Brain microvascular endothelial cell (primary cell): ENCODE measurements around the gene EHD1.

Source experiments
- DNase-seq: peaks from one replicate; pipeline ENCODE4 v3.0.0-alpha.2; 2020
- H3K27ac ChIP-seq: fragments of 250-450 bp; sonication (Bioruptor Pico); 2 replicates; pipeline ENCODE4 v1.5.1; 2020; ENCODE audit warnings: mild to moderate bottlenecking, moderate library complexity
- H3K27me3 ChIP-seq: fragments of 250-450 bp; sonication (Bioruptor Pico); replicated peaks from 2 replicates; pipeline ENCODE4 v1.5.1; 2020; ENCODE audit warnings: mild to moderate bottlenecking
- H3K36me3 ChIP-seq: fragments of 250-450 bp; sonication (Bioruptor Pico); replicated peaks from 2 replicates; pipeline ENCODE4 v1.5.1; 2020; ENCODE audit warnings: mild to moderate bottlenecking
- H3K4me3 ChIP-seq: 2 replicates; pipeline ENCODE4 v1.5.1; 2011; ENCODE audit warnings: low read depth, mild to moderate bottlenecking, control low read depth, low read length, moderate library complexity
- CTCF ChIP-seq: IDR thresholded peaks from 2 replicates; pipeline ENCODE4 v1.5.1; 2011; ENCODE audit warnings: low read depth, mild to moderate bottlenecking, moderate library complexity, low read length, control low read depth, inconsistent platforms; ENCODE audit errors: missing control alignments
- in situ Hi-C: cut with HindIII; loops from 2 replicates; pipeline ENCODE4 v1.10.0; 2017; ENCODE audit warnings: low sequenced_read_pairs, low pct_ligation_motif_present

EHD1 gene

GRCh38 chr11:64878494-64879243, at the start of gene EHD1:
TSS of gene EHD1 (minus strand) at chr11:64878621. CDS start at chr11:64878464, 157 bp downstream.
- DNase-seq: peak; percentile 95
- Histone ChIP-seq H3K27me3 (no peaks in the 10 kb centered on the region), H3K36me3 (peaks cover 5% of the 10 kb centered on the region), H3K4me3 (peak within 1 kb of the TSS; percentile 97), H3K27ac (peak within 1 kb of the TSS; percentile 78)
- in situ Hi-C loops: no loop called here
- TF ChIP-seq CTCF: peak; percentile 63

- no peak for TF ChIP-seq CTCF
- in situ Hi-C loops: no loop called here
Observed at GRCh38 chr11:64926689-64927088, 48.3 kb upstream of the EHD1 start.

DNA sequence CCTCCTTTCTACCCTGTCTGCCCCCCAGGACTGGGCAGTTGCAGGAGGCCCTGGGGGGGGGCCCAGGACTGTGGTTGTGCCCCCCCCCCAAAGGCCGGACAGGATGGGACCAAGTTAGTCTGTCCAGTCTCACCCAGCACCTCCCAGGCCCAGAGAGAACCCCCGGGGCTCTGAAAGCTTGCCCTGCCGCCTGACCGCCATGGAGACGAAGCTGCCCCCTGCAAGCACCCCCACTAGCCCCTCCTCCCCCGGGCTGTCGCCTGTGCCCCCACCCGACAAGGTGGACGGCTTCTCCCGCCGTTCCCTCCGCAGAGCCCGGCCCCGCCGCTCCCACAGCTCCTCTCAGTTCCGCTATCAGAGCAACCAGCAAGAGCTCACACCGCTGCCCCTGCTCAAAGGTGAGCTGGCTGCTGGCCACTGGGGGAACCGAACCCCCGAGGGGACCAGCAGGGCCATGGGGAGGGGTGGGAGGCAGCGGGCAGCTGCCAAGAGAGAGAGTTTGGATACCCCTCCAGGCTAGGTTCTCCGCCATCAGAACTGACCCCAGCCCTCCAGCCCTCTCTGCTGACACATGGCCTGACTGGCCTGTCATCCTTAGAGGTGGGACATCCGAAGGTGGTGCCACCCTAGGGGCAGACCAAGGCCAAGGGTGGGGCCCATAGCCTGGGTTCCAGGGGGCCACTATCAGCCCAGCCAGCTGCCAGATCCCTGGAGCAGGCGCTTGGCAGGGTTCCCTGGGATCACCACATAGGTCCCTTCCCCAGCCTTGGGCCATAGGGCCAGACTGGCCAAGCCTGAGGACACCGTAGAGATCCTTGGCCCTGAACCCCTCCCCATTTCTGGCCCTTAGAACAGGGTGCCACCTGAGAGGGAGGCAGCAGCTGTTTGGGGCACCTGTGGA, 47.4 kb upstream of the EHD1 start:
- Histone ChIP-seq H3K4me3 (peak overlapping the region; percentile 75), H3K27ac (no peak overlapping the region), H3K36me3 (peaks cover 29% of the 10 kb centered on the region), H3K27me3 (no peaks in the 10 kb centered on the region)
- in situ Hi-C loops: no loop called here
- no peak for TF ChIP-seq CTCF
- no peak for DNase-seq

More at GRCh38 chr11:64926689-64927088, 48.3 kb upstream of the EHD1 start:
- H3K27ac ChIP-seq: no peak overlapping the region
- peaks cover 37% of the 10 kb centered on the region for H3K36me3 ChIP-seq
- H3K27me3 ChIP-seq: no peaks in the 10 kb centered on the region
- H3K4me3 ChIP-seq: no peak overlapping the region
- DNase-seq: no peak

DNA sequence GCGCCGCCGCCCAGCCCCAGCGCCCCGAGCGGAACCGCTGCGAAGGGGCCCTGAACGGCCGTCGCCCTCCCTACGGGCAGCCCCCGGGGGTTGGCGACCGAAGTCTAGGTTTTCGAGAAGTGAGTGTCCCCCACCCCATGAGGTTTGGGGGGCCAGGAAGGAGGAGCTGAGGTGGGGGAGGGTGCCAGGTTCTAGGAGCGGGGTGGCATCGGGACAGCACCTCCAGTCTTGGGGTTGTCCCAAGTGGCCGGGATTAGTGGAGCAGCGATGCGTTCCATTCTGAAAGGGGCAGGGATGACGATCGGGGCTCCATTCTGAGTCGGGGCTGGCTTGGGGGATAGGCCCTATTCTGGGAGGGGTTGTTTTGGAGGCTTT, 46.5 kb upstream of the EHD1 start:
- in situ Hi-C loops: no loop called here
- TF ChIP-seq CTCF: no peak
- no peaks in the 10 kb centered on the region for H3K27me3 ChIP-seq
- no peak for DNase-seq
- H3K36me3 ChIP-seq: peaks cover 21% of the 10 kb centered on the region
- peak overlapping the region; percentile 78 for H3K27ac ChIP-seq
- peak overlapping the region; percentile 75 for H3K4me3 ChIP-seq

- in situ Hi-C loops: no loop called here
- peak within 1 kb of the TSS; percentile 75 for H3K4me3 ChIP-seq
- peak; percentile 94 for DNase-seq
- H3K36me3 ChIP-seq: peaks cover 15% of the 10 kb centered on the region
- TF ChIP-seq CTCF: no peak
- H3K27ac ChIP-seq: peak within 1 kb of the TSS; percentile 78
- no peaks in the 10 kb centered on the region for H3K27me3 ChIP-seq
Observed at GRCh38 chr11:64923944-64924909, 45.8 kb upstream of the EHD1 start, which contains the start of gene PPP2R5B. TSS of gene PPP2R5B (plus strand) at chr11:64924689. CDS start at chr11:64925735, 1,046 bp downstream.
